Hepatocyte (in vitro differentiated cells): Measurements from ENCODE around the gene NPY. TPM values are rescaled to one million over a fixed set of nuclear protein-coding genes. Genes with fewer than 3 reads are reported as not detected.

Experiments used
- DNase-seq: peaks from one replicate; pipeline ENCODE4 v3.0.0-alpha.2; 2016; ENCODE audit warnings: low spot score
- H2AFZ ChIP-seq: fragments of 200-600 bp; sonication (generic); 2 replicates; pipeline ENCODE4 v1.6.0; 2016; ENCODE audit warnings: antibody characterized with exemption, mild to moderate bottlenecking
- H3K27ac ChIP-seq: fragments of 200-600 bp; sonication (generic); 2 replicates; pipeline ENCODE4 v1.5.1; 2016; ENCODE audit warnings: mild to moderate bottlenecking
- H3K27me3 ChIP-seq: fragments of 200-600 bp; sonication (generic); 2 replicates; pipeline ENCODE4 v1.6.1; 2016
- H3K36me3 ChIP-seq: fragments of 200-600 bp; sonication (generic); replicated peaks from 2 replicates; pipeline ENCODE4 v1.5.1; 2016; ENCODE audit warnings: low read depth; ENCODE audit not compliant: insufficient read depth
- H3K4me1 ChIP-seq: fragments of 200-600 bp; sonication (generic); 2 replicates; pipeline ENCODE4 v1.5.1; 2016; ENCODE audit warnings: mild to moderate bottlenecking, moderate library complexity; ENCODE audit not compliant: insufficient read depth
- H3K4me2 ChIP-seq: fragments of 200-600 bp; sonication (generic); 2 replicates; pipeline ENCODE4 v1.6.0; 2016
- H3K4me3 ChIP-seq: fragments of 200-600 bp; sonication (generic); 2 replicates; pipeline ENCODE4 v1.5.1; 2016; ENCODE audit warnings: mild to moderate bottlenecking
- H3K79me2 ChIP-seq: fragments of 200-600 bp; sonication (generic); 2 replicates; pipeline ENCODE4 v1.6.0; 2017; ENCODE audit warnings: mild to moderate bottlenecking
- H3K9me2 ChIP-seq: fragments of 200-600 bp; sonication (generic); replicated peaks from 2 replicates; pipeline ENCODE4 v1.6.0; 2017; ENCODE audit warnings: mild to moderate bottlenecking; ENCODE audit not compliant: insufficient read depth
- H3K9me3 ChIP-seq: fragments of 200-600 bp; sonication (generic); 2 replicates; pipeline ENCODE4 v1.5.1; 2016; ENCODE audit warnings: low read depth, mild to moderate bottlenecking
- H4K20me1 ChIP-seq: fragments of 200-600 bp; sonication (generic); 2 replicates; pipeline ENCODE4 v1.6.0; 2016; ENCODE audit warnings: mild to moderate bottlenecking; ENCODE audit not compliant: insufficient read depth, poor library complexity, severe bottlenecking
- CTCF ChIP-seq: fragments of 200-600 bp; sonication (generic); IDR thresholded peaks from 2 replicates; pipeline ENCODE4 v1.5.1; 2016; ENCODE audit warnings: antibody characterized with exemption, mild to moderate bottlenecking; ENCODE audit not compliant: poor library complexity
- EZH2 ChIP-seq: fragments of 200-600 bp; sonication (generic); IDR thresholded peaks from 2 replicates; pipeline ENCODE4 v1.6.1; 2016; ENCODE audit warnings: antibody characterized with exemption, mild to moderate bottlenecking, borderline replicate concordance
- EZH2phosphoT487 ChIP-seq: fragments of 200-600 bp; sonication (generic); IDR thresholded peaks from one replicate; pipeline ENCODE4 v1.6.1; 2018; ENCODE audit warnings: antibody characterized with exemption, mild to moderate bottlenecking, low read depth, moderate library complexity; ENCODE audit not compliant: unreplicated experiment, severe bottlenecking
- WGBS: methylation state at CpG from one replicate; pipeline ENCODE4 v1.1.6; 2016; ENCODE audit warnings: low lambda C conversion rate; ENCODE audit errors: missing lambda C conversion rate; 5-methylcytosine and 5-hydroxymethylcytosine counted together
- polyA plus RNA-seq: library from polyadenylated mRNA; unstranded; fragments of >200 nt; fragmentation: Nextera tagmentation; extraction: Ambion mirVana; gene quantifications from 2 replicates; pipeline ENCODE4 v1.2.1, GENCODE V29; 2016
- total RNA-seq: library from RNA; depleted of rRNA; stranded (reverse); fragments of >200 nt; gene quantifications from 2 replicates; pipeline ENCODE4 v1.2.3, GENCODE V29; 2014

NPY gene
- total and polyA plus RNA-seq, 2 experiments from 2014 or later: 9.4 to 19.8 TPM

- Histone ChIP-seq H2AFZ (no peak overlapping the region), H3K27me3 (peaks cover 15% of the 10 kb centered on the region), H3K36me3 (no peaks in the 10 kb centered on the region), H3K4me3 (no peak overlapping the region), H4K20me1 (no peaks in the 10 kb centered on the region), H3K4me2 (no peak overlapping the region), H3K27ac (no peak overlapping the region), H3K4me1 (no peaks in the 10 kb centered on the region), H3K9me3 (no peaks in the 10 kb centered on the region), H3K9me2 (no peaks in the 10 kb centered on the region), H3K79me2 (no peaks in the 10 kb centered on the region)
- 86% methylated on average over 3 of the region's 3 CpGs for WGBS
- no peak for DNase-seq
- TF ChIP-seq CTCF: no peak
- no peak for TF ChIP-seq EZH2
- no peak for TF ChIP-seq EZH2phosphoT487
Observed at GRCh38 chr7:24340727-24341126, 56.7 kb downstream of the NPY start.
